Lower lobe of right lung (tissue), 2 donors: Measurements from ENCODE around the gene PPM1A. TPM values are rescaled to one million over a fixed set of nuclear protein-coding genes. Genes with fewer than 3 reads are reported as not detected.

Experiments
- ATAC-seq, 2 donors: fragments of 200-7000 bp; cut with Tn5 transposase; one replicate each; pipeline ENCODE4 v1.9.1; 2020 to 2022; ENCODE audit warnings: mild to moderate bottlenecking in 2 of 2, moderate library complexity in 2 of 2
- DNase-seq: peaks from one replicate; pipeline ENCODE4 v3.0.0-alpha.2; 2020
- H3K27ac ChIP-seq: fragments of 200-600 bp; one replicate; pipeline ENCODE4 v1.8.0; 2022
- H3K27me3 ChIP-seq: fragments of 200-600 bp; one replicate; pipeline ENCODE4 v1.8.0; 2022; ENCODE audit warnings: low read depth
- H3K36me3 ChIP-seq: fragments of 200-600 bp; one replicate; pipeline ENCODE4 v1.8.0; 2022; ENCODE audit warnings: mild to moderate bottlenecking
- H3K4me1 ChIP-seq: fragments of 200-600 bp; one replicate; pipeline ENCODE4 v1.8.0; 2022
- H3K4me3 ChIP-seq: fragments of 200-600 bp; one replicate; pipeline ENCODE4 v1.8.0; 2022; ENCODE audit warnings: mild to moderate bottlenecking
- H3K9me3 ChIP-seq: fragments of 200-600 bp; one replicate; pipeline ENCODE4 v1.8.0; 2022
- intact Hi-C: fragments of 100-400 bp; cut with DNase I; formaldehyde crosslinking; loops from one replicate; pipeline ENCODE4 v1.11.0; 2022
- total RNA-seq: library from RNA; stranded (reverse); fragmentation: NEBNext Ultra II Directional; extraction: Animal tissue kit (Norgen Biotek cat#: 25700); gene quantifications from one replicate; pipeline ENCODE4 v1.2.1, GENCODE V29; 2021
- TF ChIP-seq, protein P1 (sequence below): fragments of 200-600 bp; IDR thresholded peaks from one replicate; pipeline ENCODE4 v1.8.0; 2022; ENCODE audit warnings: antibody characterized with exemption, mild to moderate bottlenecking
- donor health status: DM: no; HTN: yes; CAD: no; lungs with severe emphysema.

PPM1A gene
- total RNA-seq, 1 donor from 2014 or later: 58.0 TPM

DNA sequence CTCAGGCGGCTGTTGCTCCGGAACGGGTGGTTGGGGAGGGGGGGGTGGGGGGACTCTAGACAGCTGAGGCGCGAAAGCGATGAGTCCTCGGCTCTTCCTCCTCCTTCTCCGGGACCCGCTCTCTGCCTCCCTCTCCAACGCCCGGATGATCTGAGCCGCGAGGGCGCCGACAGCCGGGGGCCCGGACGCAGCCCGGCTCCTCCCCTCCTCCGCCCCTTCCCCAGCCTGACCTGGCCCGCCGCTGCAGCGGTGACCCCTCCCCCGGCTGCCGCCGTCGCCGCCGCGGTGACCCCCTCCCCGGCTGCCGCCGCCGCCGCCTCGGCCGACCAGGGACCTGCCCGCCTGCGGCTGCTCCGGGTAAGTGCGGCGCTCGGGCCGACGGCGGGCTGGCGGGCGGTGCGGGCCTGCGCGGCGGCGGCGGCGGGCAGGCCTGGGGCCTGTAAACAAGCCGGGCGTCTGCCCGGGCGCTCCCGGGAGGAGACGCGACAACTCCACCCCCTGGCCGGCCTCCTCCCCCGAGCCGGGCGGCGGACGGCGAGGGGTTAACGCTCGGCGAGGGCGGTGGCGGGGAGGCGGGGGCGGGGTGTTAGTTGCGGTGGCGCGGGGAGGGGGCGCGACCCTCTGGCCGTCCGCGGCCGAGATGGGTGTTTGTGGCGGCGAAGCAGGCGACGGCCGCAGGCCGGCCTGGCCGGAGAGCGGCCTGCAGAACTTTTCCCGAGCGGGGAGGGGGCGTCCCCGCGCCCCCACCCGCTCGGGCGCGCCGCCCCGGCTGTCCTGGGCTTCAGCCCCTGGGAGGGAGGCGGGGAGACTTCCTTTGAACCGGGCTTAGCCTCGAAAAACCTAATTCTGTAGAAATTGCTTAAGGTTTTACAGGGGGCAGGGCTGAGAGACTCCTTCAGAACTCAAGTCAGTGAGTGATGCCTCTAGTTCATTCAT, 568 bp downstream of the PPM1A start:
- TF ChIP-seq, protein P1, sequence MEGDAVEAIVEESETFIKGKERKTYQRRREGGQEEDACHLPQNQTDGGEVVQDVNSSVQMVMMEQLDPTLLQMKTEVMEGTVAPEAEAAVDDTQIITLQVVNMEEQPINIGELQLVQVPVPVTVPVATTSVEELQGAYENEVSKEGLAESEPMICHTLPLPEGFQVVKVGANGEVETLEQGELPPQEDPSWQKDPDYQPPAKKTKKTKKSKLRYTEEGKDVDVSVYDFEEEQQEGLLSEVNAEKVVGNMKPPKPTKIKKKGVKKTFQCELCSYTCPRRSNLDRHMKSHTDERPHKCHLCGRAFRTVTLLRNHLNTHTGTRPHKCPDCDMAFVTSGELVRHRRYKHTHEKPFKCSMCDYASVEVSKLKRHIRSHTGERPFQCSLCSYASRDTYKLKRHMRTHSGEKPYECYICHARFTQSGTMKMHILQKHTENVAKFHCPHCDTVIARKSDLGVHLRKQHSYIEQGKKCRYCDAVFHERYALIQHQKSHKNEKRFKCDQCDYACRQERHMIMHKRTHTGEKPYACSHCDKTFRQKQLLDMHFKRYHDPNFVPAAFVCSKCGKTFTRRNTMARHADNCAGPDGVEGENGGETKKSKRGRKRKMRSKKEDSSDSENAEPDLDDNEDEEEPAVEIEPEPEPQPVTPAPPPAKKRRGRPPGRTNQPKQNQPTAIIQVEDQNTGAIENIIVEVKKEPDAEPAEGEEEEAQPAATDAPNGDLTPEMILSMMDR: no peak
- Histone ChIP-seq H3K27ac (peak overlapping the region; percentile 99), H3K36me3 (no peaks in the 10 kb centered on the region), H3K9me3 (no peaks in the 10 kb centered on the region), H3K4me1 (peaks cover 44% of the 10 kb centered on the region), H3K4me3 (peak overlapping the region; percentile 76), H3K27me3 (no peaks in the 10 kb centered on the region)
- intact Hi-C loops: no loop called here
- ATAC-seq: peak; percentile 56 to 57
- peak; percentile 83 for DNase-seq

DNA sequence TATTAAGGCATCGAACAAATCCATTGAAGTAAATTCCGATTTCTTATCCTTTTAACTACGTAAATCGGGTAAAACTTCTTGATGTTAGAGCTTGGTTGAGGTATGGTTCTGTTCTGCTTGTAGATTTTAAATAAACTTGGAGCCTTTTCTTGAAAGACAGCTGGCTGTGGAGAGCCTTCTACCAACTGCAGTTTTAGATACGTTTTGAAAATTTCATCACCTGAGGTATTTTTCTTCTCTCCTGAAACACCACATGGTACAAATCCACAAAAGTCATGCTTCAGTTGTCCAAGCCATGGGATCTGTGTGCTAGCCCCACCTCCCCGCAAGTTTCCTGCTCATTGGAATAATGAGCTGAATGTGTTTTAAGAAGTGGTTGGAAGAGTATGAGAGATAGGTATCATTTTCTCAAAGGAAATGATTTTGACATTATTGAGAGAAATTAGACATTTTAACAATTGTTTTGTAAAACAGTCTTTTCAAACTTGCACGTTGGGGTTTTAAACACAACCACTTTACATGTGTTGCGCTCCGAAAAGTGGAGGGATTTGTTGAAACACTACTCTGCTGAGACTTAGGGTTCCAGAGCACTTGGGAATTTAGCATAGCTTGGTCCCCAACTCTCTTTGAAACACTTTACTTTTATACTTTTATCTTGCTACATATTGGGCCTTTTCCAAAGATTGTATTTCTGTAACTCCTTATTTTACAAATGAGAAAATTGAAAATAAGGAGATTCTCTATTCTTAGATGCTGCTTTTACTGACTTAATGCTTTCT, 1.4 kb downstream of the PPM1A start:
- Histone ChIP-seq H3K4me1 (peaks cover 44% of the 10 kb centered on the region), H3K27ac (peak overlapping the region; percentile 99), H3K9me3 (no peaks in the 10 kb centered on the region), H3K36me3 (no peaks in the 10 kb centered on the region), H3K4me3 (peak overlapping the region; percentile 76), H3K27me3 (no peaks in the 10 kb centered on the region)
- TF ChIP-seq, protein P1: no peak
- ATAC-seq: no peak
- DNase-seq: no peak
- intact Hi-C loops: no loop called here

DNA sequence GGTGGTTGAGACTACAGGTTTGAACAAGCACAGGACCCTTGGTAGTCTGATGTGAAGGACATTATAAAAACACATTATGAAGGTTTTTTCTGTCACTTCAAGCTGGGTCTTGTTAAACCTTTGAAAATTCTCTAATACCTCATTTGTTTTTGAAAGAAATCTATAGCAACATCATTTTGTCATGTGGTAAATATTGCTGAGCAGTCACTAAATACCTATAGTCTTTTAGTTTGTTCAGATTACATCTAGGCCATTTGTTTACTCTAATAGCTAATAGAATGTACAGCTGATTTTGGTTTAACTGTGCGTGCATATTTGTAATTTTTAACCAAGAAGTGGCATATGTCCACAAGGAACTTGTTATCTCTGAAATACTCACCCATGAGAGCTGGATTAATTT, 2.9 kb downstream of the PPM1A start:
- Histone ChIP-seq H3K36me3 (no peaks in the 10 kb centered on the region), H3K27ac (no peak overlapping the region), H3K27me3 (no peaks in the 10 kb centered on the region), H3K4me1 (peaks cover 49% of the 10 kb centered on the region), H3K4me3 (peak overlapping the region; percentile 76), H3K9me3 (no peaks in the 10 kb centered on the region)
- intact Hi-C loops: no loop called here
- no peak for ATAC-seq
- TF ChIP-seq, protein P1: no peak
- no peak for DNase-seq

DNA sequence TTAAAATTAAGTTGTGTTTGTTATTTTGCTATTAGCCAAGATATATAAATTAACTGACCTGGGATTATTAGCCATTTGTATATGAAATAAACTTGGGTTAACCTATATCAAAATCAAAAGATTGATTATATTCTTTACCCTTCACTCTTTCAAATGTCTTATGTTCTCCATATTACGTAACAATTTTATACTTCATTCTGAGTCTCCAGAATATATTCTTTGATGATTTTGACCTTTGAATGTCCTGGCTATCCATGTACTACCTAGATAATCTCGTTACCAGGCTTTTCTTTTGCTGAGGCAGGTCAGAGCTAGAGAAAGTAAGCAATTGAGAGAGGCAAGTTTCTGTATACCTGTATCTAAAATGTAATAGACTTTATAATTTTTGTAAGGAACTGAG, 3.6 kb downstream of the PPM1A start:
- intact Hi-C loops: no loop called here
- no peak for ATAC-seq

DNA sequence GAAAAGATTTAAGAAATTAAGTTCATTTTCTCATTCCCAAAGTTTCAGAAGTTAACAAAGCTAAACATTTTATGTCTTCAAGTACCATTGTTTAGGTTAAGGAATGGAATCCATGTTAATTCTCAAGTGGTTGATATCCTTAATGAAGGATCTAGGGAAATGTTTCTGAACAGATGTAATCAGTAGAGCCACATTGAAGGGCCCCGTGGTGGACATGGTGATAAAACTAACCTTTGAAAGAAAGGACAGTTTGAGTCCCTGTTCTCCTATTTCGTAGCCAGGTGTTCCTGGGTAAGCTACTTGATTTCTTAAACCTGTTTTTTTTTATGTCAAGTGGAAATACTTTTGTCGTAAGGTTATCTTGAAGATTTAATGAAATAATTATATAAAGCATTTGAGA, 4.6 kb downstream of the PPM1A start:
- Histone ChIP-seq H3K36me3 (no peaks in the 10 kb centered on the region), H3K4me1 (peaks cover 49% of the 10 kb centered on the region), H3K9me3 (no peaks in the 10 kb centered on the region), H3K4me3 (no peak overlapping the region), H3K27ac (no peak overlapping the region), H3K27me3 (no peaks in the 10 kb centered on the region)
- intact Hi-C loops: no loop called here
- DNase-seq (no peak), ATAC-seq (no peak)
- TF ChIP-seq, protein P1: no peak

More for the DNA sequence above, 3.6 kb downstream of the PPM1A start:
- peaks cover 49% of the 10 kb centered on the region for H3K4me1 ChIP-seq
- H3K27ac ChIP-seq: no peak overlapping the region
- H3K27me3 ChIP-seq: no peaks in the 10 kb centered on the region
- TF ChIP-seq, protein P1: no peak
- H3K4me3 ChIP-seq: no peak overlapping the region
- no peaks in the 10 kb centered on the region for H3K9me3 ChIP-seq
- no peak for DNase-seq
- H3K36me3 ChIP-seq: no peaks in the 10 kb centered on the region
